NCI-H1105 treated with DMSO at 0.1 percent for 48 hours (cell line): ENCODE data around the gene AFG3L2.
A peak's percentile ranks its signal among the peaks of the same experiment; 100 is the strongest.
"Not testable (repeated sequence)": the region's sequence is repeated elsewhere in the genome, so short reads cannot be mapped to it uniquely, and the experiment has no call there.

Experiments used
- DNase-seq: peaks from one replicate; lab custom pipeline; 2025; lab: John Stamatoyannopoulos, UW

Gene AFG3L2

GRCh38 chr18:12397254-12397653 is 20.2 kb upstream of the AFG3L2 start:
- DNase-seq = no peak

GRCh38 chr18:12394428-12394827 is 17.4 kb upstream of the AFG3L2 start:
- no peak for DNase-seq

- no peak for DNase-seq
These were observed 17.0 kb upstream of the AFG3L2 start for GRCh38 chr18:12393998-12394397.

- no peak for DNase-seq
These were observed 16.5 kb upstream of the AFG3L2 start for GRCh38 chr18:12393510-12393909.

GRCh38 chr18:12391487-12392165 is 14.6 kb upstream of the AFG3L2 start:
- DNase-seq = peak; percentile 36

GRCh38 chr18:12388442-12388841 is 11.4 kb upstream of the AFG3L2 start:
- DNase-seq = no peak

- no peak for DNase-seq
These were observed 7.2 kb upstream of the AFG3L2 start for GRCh38 chr18:12384261-12384660.

- DNase-seq = not testable (repeated sequence)
These were observed 6.7 kb upstream of the AFG3L2 start for GRCh38 chr18:12383759-12384158.

- DNase-seq = not testable (repeated sequence)
These were observed 5.3 kb upstream of the AFG3L2 start for GRCh38 chr18:12382221-12382814.

GRCh38 chr18:12378198-12378558 is 1.2 kb upstream of the AFG3L2 start:
- not testable (repeated sequence) for DNase-seq

- no peak for DNase-seq
These were observed 650 bp upstream of the AFG3L2 start for GRCh38 chr18:12377556-12378197.

GRCh38 chr18:12376034-12376753 is 833 bp downstream of the AFG3L2 start:
- DNase-seq = peak; percentile 20

GRCh38 chr18:12374401-12374800 is 2.6 kb downstream of the AFG3L2 start:
- DNase-seq = no peak

GRCh38 chr18:12373771-12374116 is 3.3 kb downstream of the AFG3L2 start:
- no peak for DNase-seq

- no peak for DNase-seq
These were observed 3.8 kb downstream of the AFG3L2 start for GRCh38 chr18:12373116-12373770.

GRCh38 chr18:12372406-12372805 is 4.6 kb downstream of the AFG3L2 start:
- DNase-seq = no peak

GRCh38 chr18:12371590-12371989 is 5.4 kb downstream of the AFG3L2 start:
- no peak for DNase-seq

- no peak for DNase-seq
These were observed 7.8 kb downstream of the AFG3L2 start for GRCh38 chr18:12369211-12369610.

GRCh38 chr18:12366784-12367183 is 10.2 kb downstream of the AFG3L2 start:
- no peak for DNase-seq

GRCh38 chr18:12366379-12366778 is 10.6 kb downstream of the AFG3L2 start:
- DNase-seq = no peak

GRCh38 chr18:12362473-12363174 is 14.4 kb downstream of the AFG3L2 start:
- no peak for DNase-seq
